ENCODE measurements around the gene PNMA5.
A peak's percentile ranks its signal among the peaks of the same experiment; 100 is the strongest.

PNMA5 gene

GRCh38 chrX:152958524-152959465 is 35.1 kb downstream of the PNMA5 start:
- peak; percentile 71 for DNase-seq (ENCODE audit: low read depth)

- no peak for DNase-seq (ENCODE audit: low read depth)
Measured at GRCh38 chrX:152958047-152958446, 35.9 kb downstream of the PNMA5 start.

GRCh38 chrX:152950786-152951185 is 43.1 kb downstream of the PNMA5 start:
- DNase-seq (ENCODE audit: low read depth): no peak

GRCh38 chrX:152949114-152949513 is 44.8 kb downstream of the PNMA5 start:
- no peak for DNase-seq (ENCODE audit: low read depth)

- DNase-seq (ENCODE audit: low read depth): no peak
Measured at GRCh38 chrX:152946681-152947080, 47.2 kb downstream of the PNMA5 start.

GRCh38 chrX:152945021-152945979 is 48.6 kb downstream of the PNMA5 start:
- no peak for DNase-seq (ENCODE audit: low read depth)

GRCh38 chrX:152943826-152944225 is 50.1 kb downstream of the PNMA5 start:
- DNase-seq (ENCODE audit: low read depth): no peak

- no peak for DNase-seq (ENCODE audit: low read depth)
Measured at GRCh38 chrX:152942077-152942442, 51.9 kb downstream of the PNMA5 start.

GRCh38 chrX:152941328-152942076 is 52.4 kb downstream of the PNMA5 start:
- DNase-seq (ENCODE audit: low read depth): peak; percentile 53

Measured in HS-27A (cell line).